ENCODE measurements around the gene SLC13A3. TPM values are rescaled to one million over a fixed set of nuclear protein-coding genes. Genes with fewer than 3 reads are reported as not detected.
A peak's percentile ranks its signal among the peaks of the same experiment; 100 is the strongest.

Gene SLC13A3
- total RNA-seq, 2 donors from 2014 or later = 0.39 to 0.92 TPM

GRCh38 chr20:46557231-46557956 lies 93.9 kb downstream of the SLC13A3 start:
- DNase-seq (no peak), ATAC-seq (no peak)
- intact Hi-C loops (cut with DNase I, micrococcal nuclease) = no loop called here

GRCh38 chr20:46555370-46555956 lies 95.8 kb downstream of the SLC13A3 start:
- intact Hi-C loops (cut with DNase I, micrococcal nuclease) = no loop called here
- DNase-seq (no peak), ATAC-seq (no peak)

GRCh38 chr20:46554828-46555227 lies 96.4 kb downstream of the SLC13A3 start:
- DNase-seq (no peak), ATAC-seq (no peak)
- intact Hi-C loops (cut with DNase I, micrococcal nuclease) = no loop called here

GRCh38 chr20:46553926-46554325 lies 97.3 kb downstream of the SLC13A3 start:
- intact Hi-C loops (cut with DNase I, micrococcal nuclease) = no loop called here
- DNase-seq (no peak), ATAC-seq (no peak)

GRCh38 chr20:46552460-46553420 lies 98.5 kb downstream of the SLC13A3 start:
- ATAC-seq = no peak
- intact Hi-C loops (cut with DNase I, micrococcal nuclease) = no loop called here
- no peak for DNase-seq

- intact Hi-C loops (cut with DNase I, micrococcal nuclease) = no loop called here
- DNase-seq (no peak), ATAC-seq (no peak)
Measured at GRCh38 chr20:46551522-46552381, 99.5 kb downstream of the SLC13A3 start.

GRCh38 chr20:46550461-46550860 lies 100.8 kb downstream of the SLC13A3 start, which contains the start of gene OCSTAMP:
OCSTAMP (minus strand) TSS chr20:46550654; CDS start chr20:46550560, 94 bp downstream.
- DNase-seq = no peak
- intact Hi-C loops (cut with DNase I, micrococcal nuclease) = no loop called here
- ATAC-seq = peak; percentile 34

GRCh38 chr20:46549188-46549972 lies 101.9 kb downstream of the SLC13A3 start:
- ATAC-seq (no peak), DNase-seq (no peak)
- intact Hi-C loops (cut with DNase I, micrococcal nuclease) = no loop called here

GRCh38 chr20:46548688-46549087 lies 102.6 kb downstream of the SLC13A3 start:
- no peak for ATAC-seq
- intact Hi-C loops (cut with DNase I, micrococcal nuclease) = no loop called here
- no peak for DNase-seq

- intact Hi-C loops (cut with DNase I, micrococcal nuclease) = no loop called here
- DNase-seq (no peak), ATAC-seq (no peak)
Measured at GRCh38 chr20:46547995-46548394, 103.3 kb downstream of the SLC13A3 start.

- intact Hi-C loops (cut with DNase I, micrococcal nuclease) = no loop called here
- no peak for DNase-seq
- ATAC-seq = no peak
Measured at GRCh38 chr20:46546936-46547335, 104.3 kb downstream of the SLC13A3 start.

GRCh38 chr20:46546298-46546697 lies 105.0 kb downstream of the SLC13A3 start:
- intact Hi-C loops (cut with DNase I, micrococcal nuclease) = no loop called here
- ATAC-seq (no peak), DNase-seq (no peak)

GRCh38 chr20:46545827-46546138 lies 105.5 kb downstream of the SLC13A3 start:
- ATAC-seq (no peak), DNase-seq (no peak)
- intact Hi-C loops (cut with DNase I, micrococcal nuclease) = no loop called here

GRCh38 chr20:46545077-46545826 lies 106.0 kb downstream of the SLC13A3 start:
- intact Hi-C loops (cut with DNase I, micrococcal nuclease) = no loop called here
- DNase-seq (no peak), ATAC-seq (no peak)

GRCh38 chr20:46544576-46544975 lies 106.7 kb downstream of the SLC13A3 start:
- ATAC-seq (no peak), DNase-seq (no peak)
- intact Hi-C loops (cut with DNase I, micrococcal nuclease) = no loop called here

- ATAC-seq = no peak
- no peak for DNase-seq
- intact Hi-C loops (cut with DNase I, micrococcal nuclease) = no loop called here
Measured at GRCh38 chr20:46543959-46544358, 107.3 kb downstream of the SLC13A3 start.

- no peak for DNase-seq
- intact Hi-C loops (cut with DNase I, micrococcal nuclease) = no loop called here
- no peak for ATAC-seq
Measured at GRCh38 chr20:46543033-46543432, 108.2 kb downstream of the SLC13A3 start.
